IMR-90 (cell line): ENCODE results near the gene TBC1D30. TPM values are rescaled to one million over a fixed set of nuclear protein-coding genes. Genes with fewer than 3 reads are reported as not detected.

Experiments used
- ATAC-seq: fragments of 200-7000 bp; cut with Tn5 transposase; 2 replicates; pipeline ENCODE4 v1.9.1; 2020; ENCODE audit warnings: low read depth, mild to moderate bottlenecking, moderate library complexity
- BruUV-seq: library from RNA; stranded (reverse); fragments of 400-500 nt; replicated peaks from 2 replicates; lab custom pipeline; 2021; lab: Mats Ljungman, UMichigan
- CTCF ChIA-PET: fragments of 300-600 bp; formaldehyde crosslinking; extraction: SDS; loops from one replicate; lab custom pipeline; 2021; ENCODE audit warnings: antibody characterized with exemption; lab: Yijun Ruan, JAX
- POLR2A ChIA-PET: fragments of 300-600 bp; sonication (Branson Sonifier 250); formaldehyde crosslinking; loops from one replicate; lab custom pipeline; 2022; ENCODE audit warnings: antibody characterized with exemption; ENCODE audit not compliant: unreplicated experiment; lab: Charles Lee
- DNase-seq: peaks from one replicate; pipeline ENCODE4 v3.0.0; 2013
- H2AFZ ChIP-seq: replicated peaks from 2 replicates; pipeline ENCODE3; 2013; ENCODE audit warnings: low read length, mild to moderate bottlenecking; ENCODE audit not compliant: poor library complexity
- H2AK5ac ChIP-seq: 2 replicates; pipeline ENCODE4 v1.6.1; 2013; ENCODE audit warnings: low read depth, low read length, inconsistent platforms
- H2AK9ac ChIP-seq: replicated peaks from 2 replicates; pipeline ENCODE3; 2013; ENCODE audit warnings: mild to moderate bottlenecking, low read depth, low read length, moderate library complexity; ENCODE audit not compliant: poor library complexity
- H2BK120ac ChIP-seq: 2 replicates; pipeline ENCODE4 v1.6.1; 2013; ENCODE audit warnings: low read depth, low read length, inconsistent platforms
- H2BK15ac ChIP-seq: 3 replicates; pipeline ENCODE4 v1.6.1; 2013; ENCODE audit warnings: low read depth, low read length, inconsistent platforms
- H2BK20ac ChIP-seq: 2 replicates; pipeline ENCODE4 v1.6.1; 2013; ENCODE audit warnings: low read depth, mild to moderate bottlenecking, inconsistent platforms, low read length, moderate library complexity
- H2BK5ac ChIP-seq: 2 replicates; pipeline ENCODE4 v1.6.1; 2013; ENCODE audit warnings: mild to moderate bottlenecking, low read depth, low read length, inconsistent platforms; ENCODE audit not compliant: poor library complexity, severe bottlenecking
- H3K14ac ChIP-seq: replicated peaks from 2 replicates; pipeline ENCODE4 v1.6.1; 2013; ENCODE audit warnings: low read depth, low read length, inconsistent platforms
- H3K18ac ChIP-seq: 2 replicates; pipeline ENCODE4 v1.6.1; 2013; ENCODE audit warnings: low read depth, low read length, control low read depth
- H3K23ac ChIP-seq: 2 replicates; pipeline ENCODE4 v1.6.1; 2013; ENCODE audit warnings: low read depth, low read length, inconsistent platforms
- H3K27ac ChIP-seq: 2 replicates; pipeline ENCODE4 v1.5.1; 2013; ENCODE audit warnings: mild to moderate bottlenecking, control low read depth, low read length; ENCODE audit not compliant: insufficient read depth
- H3K27me3 ChIP-seq: 2 replicates; pipeline ENCODE4 v1.6.1; 2013; ENCODE audit warnings: low read length; ENCODE audit not compliant: control insufficient read depth, insufficient read depth
- H3K36me3 ChIP-seq: 2 replicates; pipeline ENCODE4 v1.6.1; 2013; ENCODE audit warnings: low read length, mixed read lengths; ENCODE audit not compliant: control insufficient read depth, insufficient read depth
- H3K4ac ChIP-seq: 2 replicates; pipeline ENCODE4 v1.6.1; 2013; ENCODE audit warnings: low read depth, low read length, inconsistent platforms
- H3K4me1 ChIP-seq: 2 replicates; pipeline ENCODE4 v1.6.1; 2013; ENCODE audit warnings: low read length, mixed read lengths; ENCODE audit not compliant: control insufficient read depth, insufficient read depth
- H3K4me2 ChIP-seq: 2 replicates; pipeline ENCODE4 v1.6.1; 2013; ENCODE audit warnings: low read depth, mild to moderate bottlenecking, control low read depth, low read length, moderate library complexity
- H3K4me3 ChIP-seq: 2 replicates; pipeline ENCODE4 v1.5.1; 2013; ENCODE audit warnings: low read depth, mild to moderate bottlenecking, control low read depth, low read length, moderate library complexity; ENCODE audit not compliant: insufficient read depth
- H3K56ac ChIP-seq: 2 replicates; pipeline ENCODE4 v1.6.1; 2013; ENCODE audit warnings: low read length, inconsistent platforms; ENCODE audit not compliant: insufficient read depth; ENCODE audit errors: extremely low read depth
- H3K79me1 ChIP-seq, 2 experiments: 2 replicates each; pipeline ENCODE4 v1.6.1; 2013; ENCODE audit warnings: low read length in 2 of 2, inconsistent platforms in 1 of 2, low read depth in 1 of 2
- H3K9ac ChIP-seq: 2 replicates; pipeline ENCODE4 v1.6.1; 2013; ENCODE audit warnings: low read depth, low read length, control low read depth
- H3K9me1 ChIP-seq: 2 replicates; pipeline ENCODE4 v1.6.1; 2013; ENCODE audit warnings: low read length, inconsistent platforms; ENCODE audit not compliant: insufficient read depth
- H3K9me3 ChIP-seq: 2 replicates; pipeline ENCODE4 v1.6.1; 2013; ENCODE audit warnings: low read length; ENCODE audit not compliant: control insufficient read depth, insufficient read depth
- H4K20me1 ChIP-seq: 2 replicates; pipeline ENCODE4 v1.6.1; 2013; ENCODE audit warnings: low read length, inconsistent platforms; ENCODE audit not compliant: insufficient read depth
- H4K5ac ChIP-seq: 2 replicates; pipeline ENCODE4 v1.6.1; 2013; ENCODE audit warnings: mild to moderate bottlenecking, low read depth, low read length, control low read depth
- H4K8ac ChIP-seq, 2 experiments: 2 replicates each; pipeline ENCODE4 v1.6.1; 2013; ENCODE audit warnings: low read depth in 2 of 2, low read length in 2 of 2, control low read depth in 1 of 2, inconsistent platforms in 1 of 2
- H4K91ac ChIP-seq: 2 replicates; pipeline ENCODE4 v1.6.1; 2013; ENCODE audit warnings: low read depth, low read length, inconsistent platforms; ENCODE audit not compliant: insufficient read depth
- SMC3 ChIP-seq: fragments of 150-350 bp; IDR thresholded peaks from 2 replicates; pipeline ENCODE4 v1.6.1; 2016; ENCODE audit warnings: low read depth, mild to moderate bottlenecking, antibody characterized with exemption, low read length, moderate library complexity
- WGBS, 2 experiments: methylation state at CpG; one replicate each; pipeline versions ENCODE4 v1.1.5 to v1.1.7; 2013; ENCODE audit warnings: missing lambda C conversion rate in 2 of 2; ENCODE audit not compliant: insufficient read length in 1 of 2; ENCODE audit errors: extremely low coverage in 2 of 2; 5-methylcytosine and 5-hydroxymethylcytosine counted together
- dilution Hi-C: fragments of 300-500 bp; cut with HindIII; formaldehyde crosslinking; loops from one replicate; pipeline ENCODE4 v1.14.3; 2018; ENCODE audit warnings: low sequenced_read_pairs; ENCODE audit not compliant: unreplicated experiment
- in situ Hi-C: fragments of 300-500 bp; cut with MboI; formaldehyde crosslinking; loops from 3 replicates; pipeline ENCODE4 v1.14.3; 2019; ENCODE audit warnings: low sequenced_read_pairs, inconsistent platforms, mixed read lengths
- intact Hi-C: fragments of 100-400 bp; cut with micrococcal nuclease; formaldehyde crosslinking; loops from 2 replicates; pipeline ENCODE4 v1.10.0; 2022
- polyA plus RNA-seq, 3 experiments: library from polyadenylated mRNA; depleted of rRNA; stranded (reverse); fragments of >200 nt; gene quantifications; 2 replicates each; pipeline ENCODE4 v1.2.3, GENCODE V29; 2012; ENCODE audit warnings: low replicate concordance in 1 of 3
- total RNA-seq: library from RNA; depleted of rRNA; stranded (reverse); fragments of >200 nt; gene quantifications from 2 replicates; pipeline ENCODE4 v1.2.3, GENCODE V29; 2012

Gene TBC1D30
- total and polyA plus RNA-seq, 2 of the 4 experiments (the other 2 are of a cell fraction) = 0.18 to 0.24 TPM

- Histone ChIP-seq H3K4me1 (no peaks in the 10 kb centered on the region; the same call in 1 of the 2 replicates), H3K4me3 (no peak overlapping the region), H2AFZ (no peak overlapping the region), H3K18ac (no peak overlapping the region), H4K5ac (no peak overlapping the region), H4K20me1 (no peaks in the 10 kb centered on the region), H2BK5ac (no peak overlapping the region), H3K9ac (no peak overlapping the region), H2AK5ac (no peak overlapping the region), H3K36me3 (no peaks in the 10 kb centered on the region), H2AK9ac (no peak overlapping the region), H3K4ac (no peak overlapping the region), H3K79me1 (no peaks in the 10 kb centered on the region), H3K27ac (no peak overlapping the region), H4K8ac (no peak overlapping the region), H3K56ac (no peak overlapping the region), H2BK15ac (no peak overlapping the region), H3K4me2 (no peak overlapping the region), H3K9me3 (no peaks in the 10 kb centered on the region), H3K27me3 (peaks cover 7% of the 10 kb centered on the region), H3K23ac (no peak overlapping the region), H4K91ac (no peak overlapping the region), H3K14ac (no peak overlapping the region), H2BK20ac (no peak overlapping the region), H2BK120ac (no peak overlapping the region), H3K9me1 (no peaks in the 10 kb centered on the region)
- intact Hi-C loops (no loop called here), dilution Hi-C loops (no loop called here), in situ Hi-C loops (no loop called here)
- ATAC-seq (no peak; the same call in 1 of the 2 replicates), DNase-seq (no peak)
- no TSS peak for BruUV-seq
- ChIA-PET POLR2A (no interaction called here), CTCF (interaction anchor here (1.0 kb wide), 1 partner anchor 15 kb away, joined by 3 read pairs; no protein-coding TSS in a partner anchor)
- no peak for TF ChIP-seq SMC3
- no CpG with 5 or more reads among the region's 1 CpG for WGBS, 2 experiments
Measured at GRCh38 chr12:64810831-64811230, 13.6 kb upstream of the TBC1D30 start.
